ENCODE data around the gene L1CAM.

The L1CAM gene

GRCh38 chrX:153829799-153830639, 56.0 kb downstream of the L1CAM start, which contains the start of gene PDZD4:
TSS of gene PDZD4 (minus strand) at chrX:153830544. CDS start at chrX:153830298, 246 bp downstream.
- no peaks in the 10 kb centered on the region for H3K9me3 ChIP-seq (ENCODE audit: control insufficient read depth, insufficient read depth, low read depth, low read length)
- ChIA-PET CTCF (no interaction called here), POLR2A (interaction anchor here (1.4 kb wide), 1 partner anchor 11 kb away, joined by 9 read pairs; no protein-coding TSS in a partner anchor)
- H3K4me3 ChIP-seq (ENCODE audit: low read depth, low read length): peak within 1 kb of the TSS; percentile 33
- no peak within 1 kb of the TSS for H3K27ac ChIP-seq (ENCODE audit: extremely low read depth, low read depth, low read length)
- no peaks in the 10 kb centered on the region for H3K36me3 ChIP-seq (ENCODE audit: control insufficient read depth in 2 of 2, insufficient read depth in 1 of 2, low read length in 2 of 2)
- H3K4me1 ChIP-seq (ENCODE audit: control insufficient read depth, insufficient read depth, low read length): no peaks in the 10 kb centered on the region
- TF ChIP-seq ZBTB20 (tag by site-specific recombination; IDR thresholded peaks at IDR 0.05) (peak; percentile 52; the same call in 1 of the 2 replicates), ZBTB7A (tag by site-specific recombination; IDR thresholded peaks at IDR 0.05; ENCODE audit: low read depth) (peak; percentile 12; the same call in 1 of the 2 replicates), ZBTB26 (tag by site-specific recombination; optimal IDR thresholded peaks at IDR 0.05) (peak; percentile 83), ZNF580 (tag by site-specific recombination; IDR thresholded peaks at IDR 0.05) (no peak), ZNF561 (tag by site-specific recombination; IDR thresholded peaks at IDR 0.05; ENCODE audit: borderline replicate concordance) (no peak), ZBTB49 (tag by site-specific recombination; IDR thresholded peaks at IDR 0.05; ENCODE audit: low read depth) (no peak), KLF16 (tag by site-specific recombination; IDR thresholded peaks at IDR 0.05) (no peak), ZNF416 (tag by site-specific recombination; IDR thresholded peaks at IDR 0.05) (no peak), HOXD13 (CRISPR knock-in tag; IDR thresholded peaks at IDR 0.05; ENCODE audit: borderline replicate concordance) (no peak), CTCF (tag by site-specific recombination; IDR thresholded peaks at IDR 0.05) (no peak), ZNF529 (tag by site-specific recombination; IDR thresholded peaks at IDR 0.05; ENCODE audit: insufficient replicate concordance) (no peak), ZNF747 (tag by site-specific recombination; IDR thresholded peaks at IDR 0.05) (no peak), ZNF544 (tag by site-specific recombination; IDR thresholded peaks at IDR 0.05) (no peak), ZNF776 (tag by site-specific recombination; IDR thresholded peaks at IDR 0.05; ENCODE audit: borderline replicate concordance) (no peak), KLF8 (tag by site-specific recombination; IDR thresholded peaks at IDR 0.05) (no peak), RBAK (tag by site-specific recombination; IDR thresholded peaks at IDR 0.05) (no peak), ZNF18 (tag by site-specific recombination; IDR thresholded peaks at IDR 0.05) (no peak), ZBTB11 (tag by site-specific recombination; conservative IDR thresholded peaks at IDR 0.05; ENCODE audit: low read depth) (no peak), ZNF350 (tag by site-specific recombination; IDR thresholded peaks at IDR 0.05) (no peak), ZBTB1 (tag by site-specific recombination; IDR thresholded peaks at IDR 0.05) (no peak), ZSCAN23 (tag by site-specific recombination; IDR thresholded peaks at IDR 0.05) (no peak), ZIC2 (tag by site-specific recombination; IDR thresholded peaks at IDR 0.05) (0 out of 2 replicates have a peak, but pooled peaks have one; percentile 38), ZNF514 (tag by site-specific recombination; IDR thresholded peaks at IDR 0.05) (no peak), ZNF133 (tag by site-specific recombination; IDR thresholded peaks at IDR 0.05) (no peak)

Data from HEK293 (cell line).